ENCODE results near the gene BACH2. TPM values are rescaled to one million over a fixed set of nuclear protein-coding genes. Genes with fewer than 3 reads are reported as not detected.

The BACH2 gene
- total RNA-seq, 1 experiment from 2014 or later = 0.15 TPM

- DNase-seq (ENCODE audit: extremely low read depth, low read depth) = no peak
These were observed 47.6 kb downstream of the BACH2 start for GRCh38 chr6:90249034-90249433.

- DNase-seq (ENCODE audit: extremely low read depth, low read depth) = no peak
These were observed 49.4 kb downstream of the BACH2 start for GRCh38 chr6:90247262-90247661.

- DNase-seq (ENCODE audit: extremely low read depth, low read depth) = no peak
These were observed 55.3 kb downstream of the BACH2 start for GRCh38 chr6:90241229-90241880.

- DNase-seq (ENCODE audit: extremely low read depth, low read depth) = no peak
These were observed 58.0 kb downstream of the BACH2 start for GRCh38 chr6:90238496-90239266.

- no peak for DNase-seq (ENCODE audit: extremely low read depth, low read depth)
These were observed 59.2 kb downstream of the BACH2 start for GRCh38 chr6:90237350-90237990.

- no peak for DNase-seq (ENCODE audit: extremely low read depth, low read depth)
These were observed 62.6 kb downstream of the BACH2 start for GRCh38 chr6:90233994-90234393.

GRCh38 chr6:90233213-90233612 lies 63.4 kb downstream of the BACH2 start:
- DNase-seq (ENCODE audit: extremely low read depth, low read depth) = no peak

- no peak for DNase-seq (ENCODE audit: extremely low read depth, low read depth)
These were observed 64.8 kb downstream of the BACH2 start for GRCh38 chr6:90231798-90232197.

- no peak for DNase-seq (ENCODE audit: extremely low read depth, low read depth)
These were observed 65.3 kb downstream of the BACH2 start for GRCh38 chr6:90231308-90231707.

GRCh38 chr6:90230548-90231215 lies 66.0 kb downstream of the BACH2 start:
- no peak for DNase-seq (ENCODE audit: extremely low read depth, low read depth)

GRCh38 chr6:90229331-90230010 lies 67.2 kb downstream of the BACH2 start:
- no peak for DNase-seq (ENCODE audit: extremely low read depth, low read depth)

GRCh38 chr6:90227673-90228072 lies 69.0 kb downstream of the BACH2 start:
- DNase-seq (ENCODE audit: extremely low read depth, low read depth) = no peak

- DNase-seq (ENCODE audit: extremely low read depth, low read depth) = no peak
These were observed 69.4 kb downstream of the BACH2 start for GRCh38 chr6:90227213-90227612.

- DNase-seq (ENCODE audit: extremely low read depth, low read depth) = no peak
These were observed 70.4 kb downstream of the BACH2 start for GRCh38 chr6:90226257-90226656.

- no peak for DNase-seq (ENCODE audit: extremely low read depth, low read depth)
These were observed 72.4 kb downstream of the BACH2 start for GRCh38 chr6:90224196-90224595.

GRCh38 chr6:90222724-90223198 lies 73.9 kb downstream of the BACH2 start:
- no peak for DNase-seq (ENCODE audit: extremely low read depth, low read depth)

GRCh38 chr6:90222008-90222407 lies 74.6 kb downstream of the BACH2 start:
- DNase-seq (ENCODE audit: extremely low read depth, low read depth) = no peak

GRCh38 chr6:90221403-90221802 lies 75.2 kb downstream of the BACH2 start:
- no peak for DNase-seq (ENCODE audit: extremely low read depth, low read depth)

GRCh38 chr6:90220273-90220672 lies 76.4 kb downstream of the BACH2 start:
- no peak for DNase-seq (ENCODE audit: extremely low read depth, low read depth)

GRCh38 chr6:90219209-90219985 lies 77.2 kb downstream of the BACH2 start:
- no peak for DNase-seq (ENCODE audit: extremely low read depth, low read depth)
